Nephron progenitor cell (in vitro differentiated cells): ENCODE measurements around the gene SLC26A1.

Source experiments
- DNase-seq: peaks from one replicate; pipeline ENCODE4 v3.0.0; 2021
- H3K27ac Mint-ChIP-seq: 2 replicates; pipeline ENCODE4 v1.8.0; 2021; ENCODE audit warnings: mild to moderate bottlenecking, moderate library complexity, mixed read lengths
- H3K27me3 Mint-ChIP-seq: 2 replicates; pipeline ENCODE4 v1.8.0; 2021; ENCODE audit warnings: mild to moderate bottlenecking, low read depth, mixed read lengths; ENCODE audit not compliant: poor library complexity
- H3K36me3 Mint-ChIP-seq: 2 replicates; pipeline ENCODE4 v1.8.0; 2021; ENCODE audit warnings: low read depth, mixed read lengths
- H3K4me1 Mint-ChIP-seq: 2 replicates; pipeline ENCODE4 v1.8.0; 2021; ENCODE audit warnings: mixed read lengths
- H3K4me3 Mint-ChIP-seq: 2 replicates; pipeline ENCODE4 v1.8.0; 2021; ENCODE audit warnings: mild to moderate bottlenecking, moderate library complexity, mixed read lengths
- H3K9me3 Mint-ChIP-seq: 2 replicates; pipeline ENCODE4 v1.8.0; 2021; ENCODE audit warnings: mild to moderate bottlenecking, moderate library complexity, mixed read lengths
- CTCF ChIP-seq: fragments of 200-600 bp; sonication (generic); IDR thresholded peaks from 2 replicates; pipeline ENCODE4 v1.5.0; 2021; ENCODE audit warnings: antibody characterized with exemption

SLC26A1 gene

GRCh38 chr4:1008840-1009541 is 15.8 kb upstream of the SLC26A1 start:
- peaks cover 15% of the 10 kb centered on the region for H3K36me3 Mint-ChIP-seq
- no peak overlapping the region for H3K27ac Mint-ChIP-seq
- H3K9me3 Mint-ChIP-seq, result peaks cover 30% of the 10 kb centered on the region
- H3K27me3 Mint-ChIP-seq, result peaks cover 61% of the 10 kb centered on the region
- H3K4me3 Mint-ChIP-seq, result peak overlapping the region; percentile 63
- H3K4me1 Mint-ChIP-seq, result peaks cover 22% of the 10 kb centered on the region
- no peak for TF ChIP-seq CTCF
- no peak for DNase-seq

- DNase-seq, result no peak
- Mint-ChIP-seq H3K27ac (no peak overlapping the region), H3K4me1 (peaks cover 16% of the 10 kb centered on the region), H3K9me3 (peaks cover 30% of the 10 kb centered on the region), H3K36me3 (peaks cover 11% of the 10 kb centered on the region), H3K4me3 (no peak overlapping the region), H3K27me3 (peaks cover 75% of the 10 kb centered on the region)
- no peak for TF ChIP-seq CTCF
Observed at GRCh38 chr4:1006856-1007255, 13.7 kb upstream of the SLC26A1 start.

- peaks cover 10% of the 10 kb centered on the region for H3K4me1 Mint-ChIP-seq
- H3K27ac Mint-ChIP-seq, result no peak overlapping the region
- peaks cover 88% of the 10 kb centered on the region for H3K27me3 Mint-ChIP-seq
- peaks cover 11% of the 10 kb centered on the region for H3K36me3 Mint-ChIP-seq
- DNase-seq, result no peak
- H3K9me3 Mint-ChIP-seq, result peaks cover 30% of the 10 kb centered on the region
- H3K4me3 Mint-ChIP-seq, result no peak overlapping the region
- no peak for TF ChIP-seq CTCF
Observed at GRCh38 chr4:1004557-1005485, 11.6 kb upstream of the SLC26A1 start.

- H3K27me3 Mint-ChIP-seq, result peaks cover 92% of the 10 kb centered on the region
- DNase-seq, result no peak
- no peak for TF ChIP-seq CTCF
- H3K36me3 Mint-ChIP-seq, result peaks cover 11% of the 10 kb centered on the region
- no peak overlapping the region for H3K27ac Mint-ChIP-seq
- peaks cover 9% of the 10 kb centered on the region for H3K4me1 Mint-ChIP-seq
- H3K4me3 Mint-ChIP-seq, result no peak overlapping the region
- H3K9me3 Mint-ChIP-seq, result peaks cover 30% of the 10 kb centered on the region
Observed at GRCh38 chr4:1004071-1004418, 10.8 kb upstream of the SLC26A1 start.

GRCh38 chr4:1003271-1004070 is 10.3 kb upstream of the SLC26A1 start:
- Mint-ChIP-seq H3K4me3 (no peak overlapping the region), H3K36me3 (peaks cover 11% of the 10 kb centered on the region), H3K9me3 (peaks cover 27% of the 10 kb centered on the region), H3K27ac (no peak overlapping the region), H3K27me3 (peaks cover 92% of the 10 kb centered on the region), H3K4me1 (peaks cover 3% of the 10 kb centered on the region)
- DNase-seq, result no peak
- no peak for TF ChIP-seq CTCF
